ENCODE data around the gene SEC61A1.

SEC61A1 gene

DNA sequence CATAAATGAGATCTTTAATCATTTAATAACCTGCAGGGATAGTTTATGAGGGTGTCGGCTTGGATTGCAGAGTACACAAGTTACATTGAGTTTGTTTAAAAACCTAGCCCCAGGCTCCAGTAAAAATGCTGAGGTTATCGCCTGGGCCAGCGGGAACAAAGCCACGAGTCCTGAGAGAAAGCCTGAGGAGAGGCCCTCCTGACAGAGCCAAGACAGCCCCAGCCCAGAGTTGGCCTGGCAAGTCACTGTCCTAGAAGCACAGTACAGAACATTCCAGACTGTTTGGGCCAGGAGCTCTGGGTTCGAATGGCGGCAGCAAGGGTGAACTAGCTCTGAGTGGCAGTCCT is 32.4 kb downstream of the SEC61A1 start:
- ATAC-seq, result no peak
- TF ChIP-seq, protein P1, sequence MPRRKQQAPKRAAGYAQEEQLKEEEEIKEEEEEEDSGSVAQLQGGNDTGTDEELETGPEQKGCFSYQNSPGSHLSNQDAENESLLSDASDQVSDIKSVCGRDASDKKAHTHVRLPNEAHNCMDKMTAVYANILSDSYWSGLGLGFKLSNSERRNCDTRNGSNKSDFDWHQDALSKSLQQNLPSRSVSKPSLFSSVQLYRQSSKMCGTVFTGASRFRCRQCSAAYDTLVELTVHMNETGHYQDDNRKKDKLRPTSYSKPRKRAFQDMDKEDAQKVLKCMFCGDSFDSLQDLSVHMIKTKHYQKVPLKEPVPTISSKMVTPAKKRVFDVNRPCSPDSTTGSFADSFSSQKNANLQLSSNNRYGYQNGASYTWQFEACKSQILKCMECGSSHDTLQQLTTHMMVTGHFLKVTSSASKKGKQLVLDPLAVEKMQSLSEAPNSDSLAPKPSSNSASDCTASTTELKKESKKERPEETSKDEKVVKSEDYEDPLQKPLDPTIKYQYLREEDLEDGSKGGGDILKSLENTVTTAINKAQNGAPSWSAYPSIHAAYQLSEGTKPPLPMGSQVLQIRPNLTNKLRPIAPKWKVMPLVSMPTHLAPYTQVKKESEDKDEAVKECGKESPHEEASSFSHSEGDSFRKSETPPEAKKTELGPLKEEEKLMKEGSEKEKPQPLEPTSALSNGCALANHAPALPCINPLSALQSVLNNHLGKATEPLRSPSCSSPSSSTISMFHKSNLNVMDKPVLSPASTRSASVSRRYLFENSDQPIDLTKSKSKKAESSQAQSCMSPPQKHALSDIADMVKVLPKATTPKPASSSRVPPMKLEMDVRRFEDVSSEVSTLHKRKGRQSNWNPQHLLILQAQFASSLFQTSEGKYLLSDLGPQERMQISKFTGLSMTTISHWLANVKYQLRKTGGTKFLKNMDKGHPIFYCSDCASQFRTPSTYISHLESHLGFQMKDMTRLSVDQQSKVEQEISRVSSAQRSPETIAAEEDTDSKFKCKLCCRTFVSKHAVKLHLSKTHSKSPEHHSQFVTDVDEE (CRISPR knock-in tag; IDR thresholded peaks at IDR 0.05), result no peak
- TF ChIP-seq, protein P2, sequence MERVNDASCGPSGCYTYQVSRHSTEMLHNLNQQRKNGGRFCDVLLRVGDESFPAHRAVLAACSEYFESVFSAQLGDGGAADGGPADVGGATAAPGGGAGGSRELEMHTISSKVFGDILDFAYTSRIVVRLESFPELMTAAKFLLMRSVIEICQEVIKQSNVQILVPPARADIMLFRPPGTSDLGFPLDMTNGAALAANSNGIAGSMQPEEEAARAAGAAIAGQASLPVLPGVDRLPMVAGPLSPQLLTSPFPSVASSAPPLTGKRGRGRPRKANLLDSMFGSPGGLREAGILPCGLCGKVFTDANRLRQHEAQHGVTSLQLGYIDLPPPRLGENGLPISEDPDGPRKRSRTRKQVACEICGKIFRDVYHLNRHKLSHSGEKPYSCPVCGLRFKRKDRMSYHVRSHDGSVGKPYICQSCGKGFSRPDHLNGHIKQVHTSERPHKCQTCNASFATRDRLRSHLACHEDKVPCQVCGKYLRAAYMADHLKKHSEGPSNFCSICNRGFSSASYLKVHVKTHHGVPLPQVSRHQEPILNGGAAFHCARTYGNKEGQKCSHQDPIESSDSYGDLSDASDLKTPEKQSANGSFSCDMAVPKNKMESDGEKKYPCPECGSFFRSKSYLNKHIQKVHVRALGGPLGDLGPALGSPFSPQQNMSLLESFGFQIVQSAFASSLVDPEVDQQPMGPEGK (CRISPR knock-in tag; IDR thresholded peaks at IDR 0.05; ENCODE audit: borderline replicate concordance), result no peak
- TF ChIP-seq SNAI2 (CRISPR knock-in tag; IDR thresholded peaks at IDR 0.05) (no peak), ZNF70 (CRISPR knock-in tag; IDR thresholded peaks at IDR 0.05) (no peak), ZFP30 (CRISPR knock-in tag; IDR thresholded peaks at IDR 0.05) (no peak), RARB (CRISPR knock-in tag; IDR thresholded peaks at IDR 0.05) (no peak), TCF4 (CRISPR knock-in tag; IDR thresholded peaks at IDR 0.05; ENCODE audit: borderline replicate concordance) (no peak), ZNF565 (CRISPR knock-in tag; conservative IDR thresholded peaks at IDR 0.05; ENCODE audit: low read depth) (no peak), ISL1 (CRISPR knock-in tag; IDR thresholded peaks at IDR 0.05) (no peak), GLIS3 (CRISPR knock-in tag; IDR thresholded peaks at IDR 0.05) (no peak), TOX (CRISPR knock-in tag; IDR thresholded peaks at IDR 0.05; ENCODE audit: borderline replicate concordance) (no peak), BACH2 (CRISPR knock-in tag; IDR thresholded peaks at IDR 0.05; ENCODE audit: borderline replicate concordance) (no peak), ZNF8 (CRISPR knock-in tag; IDR thresholded peaks at IDR 0.05) (no peak), ARNTL (CRISPR knock-in tag; IDR thresholded peaks at IDR 0.05; ENCODE audit: borderline replicate concordance, low read depth) (no peak), ZFP3 (CRISPR knock-in tag; IDR thresholded peaks at IDR 0.05) (no peak), PPARA (CRISPR knock-in tag; IDR thresholded peaks at IDR 0.05; ENCODE audit: borderline replicate concordance) (no peak), ESRRG (CRISPR knock-in tag; IDR thresholded peaks at IDR 0.05) (no peak)
- TF ChIP-seq, protein P3, sequence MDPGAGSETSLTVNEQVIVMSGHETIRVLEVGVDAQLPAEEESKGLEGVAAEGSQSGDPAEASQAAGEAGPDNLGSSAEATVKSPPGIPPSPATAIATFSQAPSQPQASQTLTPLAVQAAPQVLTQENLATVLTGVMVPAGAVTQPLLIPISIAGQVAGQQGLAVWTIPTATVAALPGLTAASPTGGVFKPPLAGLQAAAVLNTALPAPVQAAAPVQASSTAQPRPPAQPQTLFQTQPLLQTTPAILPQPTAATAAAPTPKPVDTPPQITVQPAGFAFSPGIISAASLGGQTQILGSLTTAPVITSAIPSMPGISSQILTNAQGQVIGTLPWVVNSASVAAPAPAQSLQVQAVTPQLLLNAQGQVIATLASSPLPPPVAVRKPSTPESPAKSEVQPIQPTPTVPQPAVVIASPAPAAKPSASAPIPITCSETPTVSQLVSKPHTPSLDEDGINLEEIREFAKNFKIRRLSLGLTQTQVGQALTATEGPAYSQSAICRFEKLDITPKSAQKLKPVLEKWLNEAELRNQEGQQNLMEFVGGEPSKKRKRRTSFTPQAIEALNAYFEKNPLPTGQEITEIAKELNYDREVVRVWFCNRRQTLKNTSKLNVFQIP (CRISPR knock-in tag; IDR thresholded peaks at IDR 0.05; ENCODE audit: borderline replicate concordance, low read depth), result no peak
- TF ChIP-seq, protein P4, sequence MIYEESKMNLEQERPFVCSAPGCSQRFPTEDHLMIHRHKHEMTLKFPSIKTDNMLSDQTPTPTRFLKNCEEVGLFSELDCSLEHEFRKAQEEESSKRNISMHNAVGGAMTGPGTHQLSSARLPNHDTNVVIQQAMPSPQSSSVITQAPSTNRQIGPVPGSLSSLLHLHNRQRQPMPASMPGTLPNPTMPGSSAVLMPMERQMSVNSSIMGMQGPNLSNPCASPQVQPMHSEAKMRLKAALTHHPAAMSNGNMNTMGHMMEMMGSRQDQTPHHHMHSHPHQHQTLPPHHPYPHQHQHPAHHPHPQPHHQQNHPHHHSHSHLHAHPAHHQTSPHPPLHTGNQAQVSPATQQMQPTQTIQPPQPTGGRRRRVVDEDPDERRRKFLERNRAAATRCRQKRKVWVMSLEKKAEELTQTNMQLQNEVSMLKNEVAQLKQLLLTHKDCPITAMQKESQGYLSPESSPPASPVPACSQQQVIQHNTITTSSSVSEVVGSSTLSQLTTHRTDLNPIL (CRISPR knock-in tag; IDR thresholded peaks at IDR 0.05; ENCODE audit: low read depth), result no peak
- TF ChIP-seq, protein P5, sequence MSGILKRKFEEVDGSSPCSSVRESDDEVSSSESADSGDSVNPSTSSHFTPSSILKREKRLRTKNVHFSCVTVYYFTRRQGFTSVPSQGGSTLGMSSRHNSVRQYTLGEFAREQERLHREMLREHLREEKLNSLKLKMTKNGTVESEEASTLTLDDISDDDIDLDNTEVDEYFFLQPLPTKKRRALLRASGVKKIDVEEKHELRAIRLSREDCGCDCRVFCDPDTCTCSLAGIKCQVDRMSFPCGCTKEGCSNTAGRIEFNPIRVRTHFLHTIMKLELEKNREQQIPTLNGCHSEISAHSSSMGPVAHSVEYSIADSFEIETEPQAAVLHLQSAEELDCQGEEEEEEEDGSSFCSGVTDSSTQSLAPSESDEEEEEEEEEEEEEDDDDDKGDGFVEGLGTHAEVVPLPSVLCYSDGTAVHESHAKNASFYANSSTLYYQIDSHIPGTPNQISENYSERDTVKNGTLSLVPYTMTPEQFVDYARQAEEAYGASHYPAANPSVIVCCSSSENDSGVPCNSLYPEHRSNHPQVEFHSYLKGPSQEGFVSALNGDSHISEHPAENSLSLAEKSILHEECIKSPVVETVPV (CRISPR knock-in tag; IDR thresholded peaks at IDR 0.05), result no peak

DNA sequence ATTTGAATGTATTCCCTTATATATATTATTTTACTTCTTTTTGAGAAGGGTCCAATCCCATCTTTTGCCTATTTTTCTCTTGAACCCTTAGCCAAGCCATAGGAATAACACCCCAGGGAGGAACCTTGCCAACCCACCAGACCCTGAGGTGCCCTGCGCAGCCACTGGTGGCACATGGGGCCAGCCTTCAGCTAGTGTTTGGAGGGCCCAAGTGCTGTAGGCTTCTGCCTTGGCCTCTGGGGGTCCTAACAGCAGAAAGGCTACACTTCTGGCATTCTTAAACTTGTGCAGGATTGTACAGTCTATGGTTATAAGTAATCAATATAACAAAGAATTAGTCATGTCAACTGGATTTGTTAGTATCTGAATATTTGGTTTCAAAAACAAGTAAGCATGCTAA is 36.9 kb downstream of the SEC61A1 start:
- ATAC-seq, result no peak
- TF ChIP-seq GLIS3 (CRISPR knock-in tag; IDR thresholded peaks at IDR 0.05) (no peak), ARNTL (CRISPR knock-in tag; IDR thresholded peaks at IDR 0.05; ENCODE audit: borderline replicate concordance, low read depth) (no peak), ZNF565 (CRISPR knock-in tag; conservative IDR thresholded peaks at IDR 0.05; ENCODE audit: low read depth) (no peak), ZC3H10 (CRISPR knock-in tag; IDR thresholded peaks at IDR 0.05) (no peak), ESRRG (CRISPR knock-in tag; IDR thresholded peaks at IDR 0.05) (no peak), ZNF8 (CRISPR knock-in tag; IDR thresholded peaks at IDR 0.05) (no peak)
- TF ChIP-seq, protein P4 (CRISPR knock-in tag; IDR thresholded peaks at IDR 0.05; ENCODE audit: low read depth), result no peak

Data from SK-N-SH treated with all-trans-retinoic acid at 6 μM for 48 hours (cell line).